ENCODE data around the gene SEC23B.
A peak's percentile ranks its signal among the peaks of the same experiment; 100 is the strongest.
"Not testable (repeated sequence)": the region's sequence is repeated elsewhere in the genome, so short reads cannot be mapped to it uniquely, and the experiment has no call there.

SEC23B gene

GRCh38 chr20:18507218-18508191 lies at the start of gene SEC23B:
SEC23B (plus strand) TSS chr20:18507940; CDS start chr20:18510836, 2,896 bp downstream.
- DNase-seq (ENCODE audit: extremely low read depth in 1 of 2, low read depth in 1 of 2) = peak; percentile 94 to 99

DNA sequence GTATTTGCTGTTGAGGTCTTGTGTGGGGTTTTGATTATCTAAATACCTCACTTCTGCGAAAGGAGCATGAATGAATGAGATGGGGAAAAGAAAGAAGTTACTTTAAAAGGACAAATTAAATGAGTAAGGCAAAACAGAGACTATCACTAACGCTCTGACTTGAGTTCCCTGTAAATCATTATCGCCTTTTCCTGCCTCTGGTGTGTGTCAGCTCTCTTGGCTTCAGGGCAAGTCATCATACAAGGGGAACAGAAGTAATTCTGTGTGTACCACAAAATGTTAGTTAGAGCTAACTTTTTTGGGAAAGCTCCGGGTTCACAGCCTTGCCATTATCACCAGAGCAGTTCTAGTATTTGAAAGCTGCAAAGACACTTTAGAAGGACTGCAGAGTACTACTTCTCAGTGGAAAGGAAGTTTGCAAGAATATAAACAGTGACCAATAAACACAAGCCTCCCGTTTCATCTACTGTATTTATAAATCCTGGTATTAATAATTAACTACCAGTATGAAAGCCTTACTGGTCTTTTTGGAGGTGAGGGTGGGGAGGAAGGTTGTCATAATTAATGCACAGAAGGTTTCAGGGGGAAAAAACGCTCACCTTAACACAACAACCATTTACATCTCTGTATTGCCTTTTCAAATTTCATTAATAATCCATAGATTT lies 42.1 kb upstream of the SEC23B start:
- no peak for DNase-seq (ENCODE audit: extremely low read depth in 1 of 2, low read depth in 1 of 2)

GRCh38 chr20:18466574-18466893 lies 41.2 kb upstream of the SEC23B start:
- no peak for DNase-seq (ENCODE audit: extremely low read depth in 1 of 2, low read depth in 1 of 2)

DNA sequence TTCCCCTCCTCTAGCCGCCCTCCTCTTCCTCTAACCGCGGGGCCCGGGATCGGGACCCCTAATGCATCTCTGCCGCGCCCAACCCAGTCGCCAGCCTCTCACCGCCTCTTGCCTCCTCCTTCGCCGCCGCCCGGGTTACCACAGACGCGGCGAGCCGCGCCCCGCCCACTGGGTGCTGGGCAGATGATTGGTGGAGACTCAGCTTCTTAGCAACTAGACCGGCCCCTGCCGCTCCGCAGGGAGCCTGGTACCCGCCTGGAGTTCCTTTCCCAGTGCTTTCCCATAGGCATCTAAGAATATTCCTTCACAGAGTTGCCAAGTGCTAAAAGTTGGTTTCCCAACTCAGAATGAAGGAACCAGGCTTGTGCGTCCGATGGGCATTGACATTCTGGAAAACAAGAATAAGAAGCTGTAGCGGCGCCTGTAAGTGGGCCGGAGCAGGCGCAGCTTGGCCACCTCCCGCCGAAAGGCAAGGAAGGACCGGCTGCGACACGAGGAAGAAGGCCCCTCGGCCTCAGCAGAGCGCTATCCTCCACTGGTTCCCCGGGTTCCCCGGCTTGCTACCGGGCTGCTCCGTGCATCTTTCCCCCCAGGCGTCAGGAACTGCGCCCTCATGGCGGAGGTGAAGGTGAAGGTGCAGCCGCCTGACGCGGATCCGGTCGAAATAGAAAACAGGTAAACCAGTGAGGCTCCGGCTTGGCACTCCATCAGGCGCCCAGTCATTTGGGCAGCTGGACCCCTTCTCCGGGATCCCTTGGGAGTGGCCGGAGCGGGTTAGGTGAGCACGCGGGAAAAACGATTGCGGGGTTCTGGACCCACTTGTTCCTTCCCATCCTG lies 40.6 kb upstream of the SEC23B start, which contains the start of the genes DZANK1 and POLR3F:
Gene DZANK1, minus strand, starts transcription at position 137 of the 837 bp plus-strand sequence. CDS start 1,672 bp downstream, outside the sequence.
Gene POLR3F, plus strand, starts transcription at position 497 of the 837 bp plus-strand sequence. Its CDS starts 117 bp downstream, at position 614.
- DNase-seq (ENCODE audit: extremely low read depth in 1 of 2, low read depth in 1 of 2) = peak; percentile 84 to 92

DNA sequence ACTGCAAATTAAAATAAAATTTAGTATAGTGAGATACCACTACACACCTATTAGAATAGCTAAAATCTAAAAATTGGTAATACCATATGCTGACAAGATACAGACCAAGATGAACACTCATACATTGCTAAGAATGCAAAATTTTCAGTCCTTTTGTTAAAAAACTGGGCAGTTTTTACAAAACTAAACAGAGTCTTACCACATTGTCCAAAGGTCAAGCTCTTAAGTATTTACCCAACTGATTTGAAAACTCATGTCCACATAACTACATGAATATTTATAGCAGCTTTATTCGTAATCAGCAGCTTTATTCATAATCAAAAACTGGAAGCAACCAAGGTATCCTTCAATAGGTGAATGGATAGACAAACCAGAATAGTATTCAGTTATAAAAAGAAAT lies 30.5 kb upstream of the SEC23B start:
- no peak for DNase-seq (ENCODE audit: extremely low read depth in 1 of 2, low read depth in 1 of 2)

- DNase-seq (ENCODE audit: extremely low read depth in 1 of 2, low read depth in 1 of 2) = no peak
Observed at GRCh38 chr20:18477821-18478220, 29.9 kb upstream of the SEC23B start.

GRCh38 chr20:18481596-18481995 lies 26.1 kb upstream of the SEC23B start:
- DNase-seq (ENCODE audit: extremely low read depth in 1 of 2, low read depth in 1 of 2) = no peak

DNA sequence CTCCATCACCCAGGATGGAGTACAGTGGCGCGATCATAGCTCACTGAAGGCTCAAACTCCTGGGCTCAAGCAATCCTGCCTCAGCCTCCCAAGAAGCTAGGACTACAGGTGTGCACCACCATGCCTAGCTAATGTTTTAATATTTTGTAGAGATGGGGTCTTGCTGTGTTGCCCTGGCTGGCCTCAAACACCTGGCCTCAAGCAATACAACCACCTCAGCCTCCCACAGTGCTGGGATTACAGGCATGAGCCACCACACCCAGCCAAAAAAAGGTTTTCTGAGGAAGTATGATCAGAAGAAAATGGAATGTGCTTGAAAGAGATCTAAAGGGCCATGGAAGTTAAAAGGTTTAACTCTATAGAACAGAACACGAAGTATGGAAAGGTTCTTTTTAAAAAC lies 19.4 kb upstream of the SEC23B start:
- no peak for DNase-seq (ENCODE audit: extremely low read depth in 1 of 2, low read depth in 1 of 2)

- no peak for DNase-seq (ENCODE audit: extremely low read depth in 1 of 2, low read depth in 1 of 2)
Observed at GRCh38 chr20:18496042-18496441, 11.7 kb upstream of the SEC23B start.

GRCh38 chr20:18496740-18497592 lies 10.8 kb upstream of the SEC23B start, which contains the start of gene RBBP9:
RBBP9 (minus strand) TSS chr20:18497225; CDS start chr20:18497167, 58 bp downstream.
- DNase-seq (ENCODE audit: extremely low read depth in 1 of 2, low read depth in 1 of 2) = peak; percentile 59 to 74

GRCh38 chr20:18497603-18498002 lies 10.1 kb upstream of the SEC23B start:
- no peak for DNase-seq (ENCODE audit: extremely low read depth in 1 of 2, low read depth in 1 of 2)

- not testable (repeated sequence) for DNase-seq (ENCODE audit: extremely low read depth in 1 of 2, low read depth in 1 of 2)
Observed at GRCh38 chr20:18501672-18502071, 6.1 kb upstream of the SEC23B start.

DNA sequence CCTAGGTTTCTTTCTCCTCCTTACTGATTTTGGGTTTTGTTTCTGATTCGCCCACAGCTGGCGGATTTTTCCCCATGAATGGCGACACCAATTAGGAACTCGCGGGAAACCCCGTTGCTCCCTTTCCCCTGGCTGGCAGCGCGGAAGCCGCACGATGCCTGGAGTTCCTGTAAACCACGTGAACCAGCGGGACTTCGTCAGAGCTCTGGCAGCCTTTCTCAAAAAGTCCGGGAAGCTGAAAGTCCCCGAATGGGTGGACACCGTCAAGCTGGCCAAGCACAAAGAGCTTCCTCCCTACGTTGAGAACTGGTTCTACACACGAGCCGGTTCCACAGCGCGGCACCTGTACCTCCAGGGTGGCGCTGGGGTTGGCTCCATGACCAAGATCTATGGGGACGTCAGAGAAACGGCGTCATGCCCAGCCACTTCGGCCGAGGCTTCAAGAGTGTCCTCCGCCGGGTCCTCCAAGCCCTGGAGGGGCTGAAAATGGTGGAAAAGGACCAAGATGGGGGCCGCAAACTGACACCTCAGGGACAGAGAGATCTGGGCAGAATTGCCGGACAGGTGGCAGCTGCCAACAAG lies 3.2 kb upstream of the SEC23B start:
- DNase-seq (ENCODE audit: extremely low read depth in 1 of 2, low read depth in 1 of 2) = no peak

DNA sequence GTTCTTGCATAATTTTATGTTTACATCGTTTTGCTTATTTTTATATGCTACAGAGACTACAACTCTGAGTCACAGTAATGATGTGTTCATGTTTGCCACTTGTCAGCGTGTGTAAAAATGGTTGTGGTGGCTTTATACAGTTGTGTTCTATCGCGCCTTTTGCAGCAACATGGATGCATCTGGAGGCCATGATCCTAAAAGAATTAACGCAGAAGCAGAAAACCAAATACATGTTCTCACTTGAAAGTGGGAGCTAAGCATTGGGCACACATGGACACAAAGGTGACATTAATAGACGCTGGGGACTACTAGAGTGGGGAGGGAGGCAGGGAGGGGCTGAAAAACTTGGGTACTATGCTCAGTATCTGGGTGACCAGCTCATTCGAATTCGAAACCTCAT lies 996 bp upstream of the SEC23B start:
- DNase-seq (ENCODE audit: extremely low read depth in 1 of 2, low read depth in 1 of 2) = peak in 1 of 2 donors; percentile 11

- no peak for DNase-seq (ENCODE audit: extremely low read depth in 1 of 2, low read depth in 1 of 2)
Observed at GRCh38 chr20:18511571-18511970, 3.8 kb downstream of the SEC23B start.

- no peak for DNase-seq (ENCODE audit: extremely low read depth in 1 of 2, low read depth in 1 of 2)
Observed at GRCh38 chr20:18513208-18513607, 5.5 kb downstream of the SEC23B start.

GRCh38 chr20:18514127-18514526 lies 6.4 kb downstream of the SEC23B start:
- DNase-seq (ENCODE audit: extremely low read depth in 1 of 2, low read depth in 1 of 2) = no peak

DNA sequence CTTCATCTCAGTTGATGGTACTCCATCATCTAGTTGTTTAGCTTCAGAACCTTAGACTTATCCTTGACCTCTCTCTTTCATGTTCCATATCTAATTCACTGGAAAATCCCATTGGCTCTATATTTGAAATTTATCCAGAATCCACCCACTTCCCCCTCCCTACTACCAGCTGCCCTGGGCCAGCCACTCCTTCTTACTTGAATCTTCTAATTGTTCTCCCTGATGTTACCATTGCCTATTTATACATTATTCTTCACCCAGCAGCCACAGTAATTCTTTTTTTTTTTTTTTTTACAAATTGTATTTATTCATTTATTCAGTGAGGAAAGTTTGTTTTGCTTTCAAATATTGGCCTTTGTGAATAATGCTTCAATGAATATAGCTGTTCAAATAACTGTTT lies 8.2 kb downstream of the SEC23B start:
- no peak for DNase-seq (ENCODE audit: extremely low read depth in 1 of 2, low read depth in 1 of 2)

GRCh38 chr20:18522066-18522465 lies 14.3 kb downstream of the SEC23B start:
- DNase-seq (ENCODE audit: extremely low read depth in 1 of 2, low read depth in 1 of 2) = not testable (repeated sequence)
